Panc1 (cell line): ENCODE results near the gene GBP6.

Source experiments
- POLR2AphosphoS5 ChIP-seq: IDR thresholded peaks from 2 replicates; pipeline ENCODE4 v1.6.1; 2012; ENCODE audit warnings: mild to moderate bottlenecking, low read depth, low read length, moderate library complexity
- REST ChIP-seq, 2 experiments: IDR thresholded peaks; 2 replicates each; pipeline ENCODE4 v1.6.1; 2011 to 2012; ENCODE audit warnings: low read depth in 2 of 2, control low read depth in 1 of 2, low read length in 1 of 2, mild to moderate bottlenecking in 1 of 2, moderate library complexity in 1 of 2; ENCODE audit not compliant: insufficient read depth in 1 of 2
- TF ChIP-seq, protein P1 (sequence below): fragments of 450-650 bp; IDR thresholded peaks from 2 replicates; pipeline ENCODE4 v1.5.1; 2017; ENCODE audit warnings: mild to moderate bottlenecking

- TF ChIP-seq POLR2AphosphoS5 (no peak), REST (IDR thresholded peaks at IDR 0.05; ENCODE audit: insufficient read depth in 1 of 2, low read depth in 2 of 2, low read length in 1 of 2) (no peak)
- TF ChIP-seq, protein P1, sequence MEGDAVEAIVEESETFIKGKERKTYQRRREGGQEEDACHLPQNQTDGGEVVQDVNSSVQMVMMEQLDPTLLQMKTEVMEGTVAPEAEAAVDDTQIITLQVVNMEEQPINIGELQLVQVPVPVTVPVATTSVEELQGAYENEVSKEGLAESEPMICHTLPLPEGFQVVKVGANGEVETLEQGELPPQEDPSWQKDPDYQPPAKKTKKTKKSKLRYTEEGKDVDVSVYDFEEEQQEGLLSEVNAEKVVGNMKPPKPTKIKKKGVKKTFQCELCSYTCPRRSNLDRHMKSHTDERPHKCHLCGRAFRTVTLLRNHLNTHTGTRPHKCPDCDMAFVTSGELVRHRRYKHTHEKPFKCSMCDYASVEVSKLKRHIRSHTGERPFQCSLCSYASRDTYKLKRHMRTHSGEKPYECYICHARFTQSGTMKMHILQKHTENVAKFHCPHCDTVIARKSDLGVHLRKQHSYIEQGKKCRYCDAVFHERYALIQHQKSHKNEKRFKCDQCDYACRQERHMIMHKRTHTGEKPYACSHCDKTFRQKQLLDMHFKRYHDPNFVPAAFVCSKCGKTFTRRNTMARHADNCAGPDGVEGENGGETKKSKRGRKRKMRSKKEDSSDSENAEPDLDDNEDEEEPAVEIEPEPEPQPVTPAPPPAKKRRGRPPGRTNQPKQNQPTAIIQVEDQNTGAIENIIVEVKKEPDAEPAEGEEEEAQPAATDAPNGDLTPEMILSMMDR = no peak
These were observed 12.1 kb upstream of the GBP6 start for GRCh38 chr1:89351597-89352311.
